Central memory CD4-positive, alpha-beta T cell (primary cell): Measurements from ENCODE around the gene PTTG1IP.
A peak's percentile ranks its signal among the peaks of the same experiment; 100 is the strongest.
"Not testable (repeated sequence)": the region's sequence is repeated elsewhere in the genome, so short reads cannot be mapped to it uniquely, and the experiment has no call there.

ENCODE experiments used
- DNase-seq: peaks from one replicate; pipeline ENCODE4 v3.0.0; 2022

Gene PTTG1IP

GRCh38 chr21:44880405-44881197 lies 7.1 kb upstream of the PTTG1IP start:
- no peak for DNase-seq

- not testable (repeated sequence) for DNase-seq
Measured at GRCh38 chr21:44879238-44879637, 5.7 kb upstream of the PTTG1IP start.

GRCh38 chr21:44878053-44878982 lies 4.8 kb upstream of the PTTG1IP start:
- DNase-seq, result no peak

- DNase-seq, result no peak
Measured at GRCh38 chr21:44876849-44877575, 3.5 kb upstream of the PTTG1IP start.

GRCh38 chr21:44875316-44875700 lies 1.8 kb upstream of the PTTG1IP start:
- peak; percentile 40 for DNase-seq

- peak; percentile 60 for DNase-seq
Measured at GRCh38 chr21:44874497-44875315, 1.2 kb upstream of the PTTG1IP start.

- no peak for DNase-seq
Measured at GRCh38 chr21:44874240-44874496, 678 bp upstream of the PTTG1IP start.

- peak; percentile 20 for DNase-seq
Measured at GRCh38 chr21:44872649-44873355, 688 bp downstream of the PTTG1IP start.

- DNase-seq, result no peak
Measured at GRCh38 chr21:44872323-44872648, 1.2 kb downstream of the PTTG1IP start.

- DNase-seq, result no peak
Measured at GRCh38 chr21:44871576-44872269, 1.8 kb downstream of the PTTG1IP start.

GRCh38 chr21:44870748-44871495 lies 2.6 kb downstream of the PTTG1IP start:
- peak; percentile 54 for DNase-seq

- peak; percentile 50 for DNase-seq
Measured at GRCh38 chr21:44869781-44870747, 3.4 kb downstream of the PTTG1IP start.

GRCh38 chr21:44868707-44869106 lies 4.8 kb downstream of the PTTG1IP start:
- no peak for DNase-seq

- peak; percentile 75 for DNase-seq
Measured at GRCh38 chr21:44867999-44868700, 5.3 kb downstream of the PTTG1IP start.

GRCh38 chr21:44867464-44867863 lies 6.0 kb downstream of the PTTG1IP start:
- no peak for DNase-seq

GRCh38 chr21:44866780-44867179 lies 6.7 kb downstream of the PTTG1IP start:
- no peak for DNase-seq

GRCh38 chr21:44865561-44866280 lies 7.8 kb downstream of the PTTG1IP start:
- DNase-seq, result peak; percentile 21
